Right cardiac atrium (tissue), 5 donors: ENCODE results near the gene ALK. TPM values are rescaled to one million over a fixed set of nuclear protein-coding genes. Genes with fewer than 3 reads are reported as not detected.

Source experiments
- ATAC-seq, 2 donors: fragments of 200-7000 bp; cut with Tn5 transposase; one replicate each; pipeline versions ENCODE4 v1.8.0 to v1.9.1; 2020; ENCODE audit warnings: moderate library complexity in 2 of 2, mild to moderate bottlenecking in 1 of 2
- DNase-seq, 3 donors: peaks; one replicate each; pipeline ENCODE4 v3.0.0-alpha.2; 2020
- H3K27ac ChIP-seq: one replicate; pipeline ENCODE4 v1.5.1; 2013; ENCODE audit warnings: mild to moderate bottlenecking, low read length, control low read depth, moderate library complexity
- H3K27me3 ChIP-seq: one replicate; pipeline ENCODE4 v1.6.1; 2013; ENCODE audit not compliant: control insufficient read depth, insufficient read depth
- H3K4me1 ChIP-seq: one replicate; pipeline ENCODE4 v1.6.1; 2013; ENCODE audit warnings: low read length; ENCODE audit not compliant: control insufficient read depth, insufficient read depth
- H3K4me3 ChIP-seq: one replicate; pipeline ENCODE4 v1.5.1; 2013; ENCODE audit warnings: low read length, control low read depth
- H3K9me3 ChIP-seq: one replicate; pipeline ENCODE4 v1.6.1; 2013; ENCODE audit warnings: low read length; ENCODE audit not compliant: control insufficient read depth
- WGBS: extraction: QIAGEN DNeasy Blood & Tissue Kit; methylation state at CpG from one replicate; pipeline ENCODE4 v1.1.7; 2013; 5-methylcytosine and 5-hydroxymethylcytosine counted together
- intact Hi-C, 4 donors: fragments of 100-400 bp; cut with DNase I; formaldehyde crosslinking; loops; one replicate each; pipeline versions ENCODE4 v1.11.0 to v1.14.0; 2022 to 2023
- polyA plus RNA-seq: library from polyadenylated mRNA; stranded (reverse); fragments of 200-250 nt; gene quantifications from one replicate; pipeline ENCODE4 v1.2.3, GENCODE V29; 2013
- total RNA-seq, 4 donors: library from RNA; stranded (reverse); fragmentation: NEBNext Ultra II Directional; extraction: Animal tissue kit (Norgen Biotek cat#: 25700); gene quantifications; one replicate each; pipeline ENCODE4 v1.2.1, GENCODE V29; 2021
- donor health status: healthy with polysubstance abuse.
- donor health status: DM: no; HTN: yes; CAD: no.
- donor health status: DM: no; HTN: no; CAD: no.
- donor health status: DM: no; HTN: yes; CAD: no; lungs with severe emphysema.
- donor health status: DM: yes; HTN: yes; CAD: no.

The ALK gene
- total and polyA plus RNA-seq, 5 donors = 0.05 to 0.17 (median 0.10) TPM; not detected in 1

- Histone ChIP-seq H3K27me3 (no peaks in the 10 kb centered on the region), H3K27ac (no peak overlapping the region), H3K4me1 (no peaks in the 10 kb centered on the region), H3K4me3 (no peak overlapping the region), H3K9me3 (no peaks in the 10 kb centered on the region)
- intact Hi-C loops = no loop called here
- 57% methylated on average over 4 of the region's 4 CpGs for WGBS
- no peak for DNase-seq
- no peak for ATAC-seq
Measured at GRCh38 chr2:29816651-29817050, 104.7 kb downstream of the ALK start.

GRCh38 chr2:29811378-29811777 lies 110.0 kb downstream of the ALK start:
- no peak overlapping the region for H3K27ac ChIP-seq
- H3K9me3 ChIP-seq = no peaks in the 10 kb centered on the region
- no peak overlapping the region for H3K4me3 ChIP-seq
- ATAC-seq (no peak), DNase-seq (no peak)
- H3K27me3 ChIP-seq = no peaks in the 10 kb centered on the region
- no peaks in the 10 kb centered on the region for H3K4me1 ChIP-seq
- intact Hi-C loops = no loop called here
- 29% methylated on average over 1 of the region's 1 CpG for WGBS

GRCh38 chr2:29810956-29811355 lies 110.4 kb downstream of the ALK start:
- ATAC-seq (no peak), DNase-seq (no peak)
- no peaks in the 10 kb centered on the region for H3K27me3 ChIP-seq
- no peaks in the 10 kb centered on the region for H3K4me1 ChIP-seq
- intact Hi-C loops = no loop called here
- 22% methylated on average over 5 of the region's 5 CpGs for WGBS
- H3K4me3 ChIP-seq = no peak overlapping the region
- no peaks in the 10 kb centered on the region for H3K9me3 ChIP-seq
- no peak overlapping the region for H3K27ac ChIP-seq

GRCh38 chr2:29808321-29808720 lies 113.1 kb downstream of the ALK start:
- no peak for DNase-seq
- H3K27me3 ChIP-seq = no peaks in the 10 kb centered on the region
- ATAC-seq = no peak
- H3K4me1 ChIP-seq = no peaks in the 10 kb centered on the region
- H3K27ac ChIP-seq = no peak overlapping the region
- 42% methylated on average over 4 of the region's 4 CpGs for WGBS
- intact Hi-C loops = no loop called here
- H3K9me3 ChIP-seq = no peaks in the 10 kb centered on the region
- no peak overlapping the region for H3K4me3 ChIP-seq

- H3K9me3 ChIP-seq = no peaks in the 10 kb centered on the region
- DNase-seq (no peak), ATAC-seq (no peak)
- 42% methylated on average over 4 of the region's 4 CpGs for WGBS
- H3K27me3 ChIP-seq = no peaks in the 10 kb centered on the region
- no peak overlapping the region for H3K27ac ChIP-seq
- intact Hi-C loops = no loop called here
- H3K4me3 ChIP-seq = no peak overlapping the region
- no peaks in the 10 kb centered on the region for H3K4me1 ChIP-seq
Measured at GRCh38 chr2:29807082-29807481, 114.3 kb downstream of the ALK start.

- DNase-seq (no peak), ATAC-seq (no peak)
- no peak overlapping the region for H3K4me3 ChIP-seq
- intact Hi-C loops = no loop called here
- 81% methylated on average over 5 of the region's 5 CpGs for WGBS
- no peaks in the 10 kb centered on the region for H3K9me3 ChIP-seq
- no peak overlapping the region for H3K27ac ChIP-seq
- H3K4me1 ChIP-seq = no peaks in the 10 kb centered on the region
- H3K27me3 ChIP-seq = no peaks in the 10 kb centered on the region
Measured at GRCh38 chr2:29806461-29806860, 114.9 kb downstream of the ALK start.

GRCh38 chr2:29804671-29805070 lies 116.7 kb downstream of the ALK start:
- no peak overlapping the region for H3K27ac ChIP-seq
- DNase-seq (no peak), ATAC-seq (no peak)
- H3K27me3 ChIP-seq = no peaks in the 10 kb centered on the region
- 87% methylated on average over 3 of the region's 3 CpGs for WGBS
- no peak overlapping the region for H3K4me3 ChIP-seq
- H3K9me3 ChIP-seq = no peaks in the 10 kb centered on the region
- no peaks in the 10 kb centered on the region for H3K4me1 ChIP-seq
- intact Hi-C loops = no loop called here

- H3K9me3 ChIP-seq = no peaks in the 10 kb centered on the region
- H3K4me3 ChIP-seq = no peak overlapping the region
- no peaks in the 10 kb centered on the region for H3K27me3 ChIP-seq
- no peak overlapping the region for H3K27ac ChIP-seq
- DNase-seq (no peak), ATAC-seq (no peak)
- 86% methylated on average over 4 of the region's 4 CpGs for WGBS
- intact Hi-C loops = no loop called here
- no peaks in the 10 kb centered on the region for H3K4me1 ChIP-seq
Measured at GRCh38 chr2:29803537-29803936, 117.8 kb downstream of the ALK start.

- no peak overlapping the region for H3K27ac ChIP-seq
- intact Hi-C loops = no loop called here
- ATAC-seq (no peak), DNase-seq (no peak)
- no peaks in the 10 kb centered on the region for H3K27me3 ChIP-seq
- H3K4me1 ChIP-seq = no peaks in the 10 kb centered on the region
- 35% methylated on average over 1 of the region's 1 CpG for WGBS
- no peak overlapping the region for H3K4me3 ChIP-seq
- no peaks in the 10 kb centered on the region for H3K9me3 ChIP-seq
Measured at GRCh38 chr2:29802986-29803385, 118.4 kb downstream of the ALK start.

GRCh38 chr2:29799628-29800027 lies 121.8 kb downstream of the ALK start:
- H3K9me3 ChIP-seq = no peaks in the 10 kb centered on the region
- H3K27me3 ChIP-seq = no peaks in the 10 kb centered on the region
- intact Hi-C loops = no loop called here
- no peak overlapping the region for H3K4me3 ChIP-seq
- DNase-seq (no peak), ATAC-seq (no peak)
- WGBS = 92% methylated on average over 3 of the region's 3 CpGs
- H3K27ac ChIP-seq = no peak overlapping the region
- H3K4me1 ChIP-seq = no peaks in the 10 kb centered on the region

GRCh38 chr2:29797916-29798315 lies 123.5 kb downstream of the ALK start:
- no peaks in the 10 kb centered on the region for H3K27me3 ChIP-seq
- DNase-seq (no peak), ATAC-seq (no peak)
- H3K9me3 ChIP-seq = no peaks in the 10 kb centered on the region
- H3K4me1 ChIP-seq = no peaks in the 10 kb centered on the region
- intact Hi-C loops = no loop called here
- H3K27ac ChIP-seq = no peak overlapping the region
- WGBS = 62% methylated on average over 3 of the region's 3 CpGs
- no peak overlapping the region for H3K4me3 ChIP-seq

GRCh38 chr2:29796446-29796845 lies 124.9 kb downstream of the ALK start:
- H3K4me3 ChIP-seq = no peak overlapping the region
- H3K9me3 ChIP-seq = no peaks in the 10 kb centered on the region
- intact Hi-C loops = no loop called here
- DNase-seq (no peak), ATAC-seq (no peak)
- whole genome bisulfite sequencing = 62% methylated on average over 4 of the region's 4 CpGs
- H3K4me1 ChIP-seq = no peaks in the 10 kb centered on the region
- H3K27me3 ChIP-seq = no peaks in the 10 kb centered on the region
- no peak overlapping the region for H3K27ac ChIP-seq
